Muscle layer of colon (tissue), 2 donors: Measurements from ENCODE around the gene LYPD6B.

Experiments used
- H3K27ac ChIP-seq: one replicate; pipeline ENCODE4 v1.7.0; 2013; ENCODE audit warnings: low read depth, mild to moderate bottlenecking, low read length, moderate library complexity
- H3K27me3 ChIP-seq, 2 donors: one replicate each; pipeline ENCODE4 v1.7.0; 2013; ENCODE audit warnings: low read length in 2 of 2, mild to moderate bottlenecking in 2 of 2; ENCODE audit not compliant: insufficient read depth in 2 of 2, control insufficient read depth in 1 of 2
- H3K36me3 ChIP-seq: one replicate; pipeline ENCODE4 v1.7.0; 2013; ENCODE audit warnings: mild to moderate bottlenecking, low read length; ENCODE audit not compliant: insufficient read depth
- H3K4me1 ChIP-seq: one replicate; pipeline ENCODE4 v1.7.0; 2013; ENCODE audit warnings: mild to moderate bottlenecking, low read length; ENCODE audit not compliant: insufficient read depth
- H3K4me3 ChIP-seq, 2 donors: one replicate each; pipeline ENCODE4 v1.7.0; 2013; ENCODE audit warnings: low read length in 2 of 2, low read depth in 1 of 2, mild to moderate bottlenecking in 1 of 2, moderate library complexity in 1 of 2
- H3K9ac ChIP-seq: one replicate; pipeline ENCODE4 v1.7.0; 2013; ENCODE audit warnings: low read length
- H3K9me3 ChIP-seq: one replicate; pipeline ENCODE4 v1.7.0; 2013; ENCODE audit warnings: mild to moderate bottlenecking, low read length
- donor health status: abdominal sarcoma.
- donor health status: Adenocarcinoma of cecum.

LYPD6B gene

DNA sequence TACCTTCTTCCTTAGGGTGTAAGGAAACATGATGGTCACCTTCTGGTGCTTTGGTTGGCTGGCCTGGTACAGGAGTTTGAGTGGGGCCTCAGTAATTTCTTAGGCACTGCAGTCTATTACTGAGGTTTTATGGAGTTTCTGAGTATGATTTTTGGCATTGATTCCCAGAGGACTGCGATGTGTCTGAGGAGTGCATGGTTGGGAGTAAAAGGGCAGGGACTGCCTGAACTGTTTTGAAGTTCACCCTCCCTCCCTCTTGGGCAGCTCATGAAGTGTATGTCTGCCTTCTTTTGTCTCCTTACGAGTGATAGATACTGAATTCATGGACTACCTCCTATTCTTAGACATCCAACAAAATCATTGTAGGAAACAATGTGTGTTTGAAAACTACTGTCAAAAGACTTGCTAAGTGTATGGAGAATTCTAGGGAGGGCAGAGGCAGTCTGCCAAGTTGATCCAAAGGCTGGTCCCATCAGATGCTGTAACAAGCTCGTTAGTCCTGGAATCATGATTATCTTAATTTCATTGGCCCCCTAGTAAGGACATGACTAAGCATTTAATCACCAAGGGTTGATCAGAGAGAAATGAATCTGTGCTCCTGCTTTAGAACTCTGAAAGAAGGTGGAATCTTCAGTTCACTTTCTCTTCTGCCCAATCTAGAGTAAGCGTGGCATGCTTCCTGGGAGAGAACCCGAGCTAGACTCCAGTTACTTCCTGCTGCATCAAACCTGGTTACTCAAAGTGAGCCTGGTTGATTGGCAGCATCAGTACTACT lies 26.5 kb downstream of the LYPD6B start:
- H3K4me3 ChIP-seq = no peak overlapping the region
- peaks cover 3% of the 10 kb centered on the region for H3K4me1 ChIP-seq
- H3K27ac ChIP-seq = no peak overlapping the region
- no peaks in the 10 kb centered on the region for H3K36me3 ChIP-seq
- no peak overlapping the region for H3K9ac ChIP-seq
- no peaks in the 10 kb centered on the region for H3K27me3 ChIP-seq
- no peaks in the 10 kb centered on the region for H3K9me3 ChIP-seq

DNA sequence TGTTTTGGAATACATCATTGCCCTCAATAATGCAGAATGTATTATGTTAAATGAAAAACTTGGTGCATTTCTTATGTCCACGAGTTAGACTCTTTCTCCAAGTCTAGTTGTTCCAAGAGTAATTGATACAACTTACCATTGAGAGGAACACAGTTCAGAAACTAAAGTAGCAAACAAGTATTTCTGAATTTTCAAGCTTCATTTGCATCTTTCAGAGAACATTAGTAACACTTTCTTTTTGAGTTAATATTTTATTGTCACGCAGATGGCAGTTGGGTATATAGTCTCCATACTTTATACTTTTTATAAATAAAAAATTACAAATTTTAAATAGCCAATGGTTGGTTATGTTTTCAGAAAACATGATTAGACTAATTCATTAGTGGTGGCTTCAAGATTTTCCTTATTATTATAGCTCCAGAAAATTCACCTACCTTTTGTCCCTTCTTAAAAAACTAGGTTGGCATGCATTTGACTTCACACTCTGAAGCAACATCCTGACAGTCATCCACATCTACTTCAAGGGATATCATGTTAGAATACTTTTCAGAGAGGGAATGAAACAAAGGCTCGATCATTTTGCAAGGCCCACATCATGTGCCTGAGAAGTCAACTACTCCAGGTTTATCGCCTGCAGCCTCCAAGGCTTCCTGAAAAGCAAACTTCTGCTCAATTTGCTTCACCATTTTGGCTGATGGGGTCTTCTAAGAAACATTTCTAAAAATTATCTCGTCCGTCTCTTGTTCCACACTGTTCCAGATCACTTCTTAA lies 29.9 kb downstream of the LYPD6B start:
- H3K27ac ChIP-seq = no peak overlapping the region
- no peak overlapping the region for H3K9ac ChIP-seq
- H3K4me3 ChIP-seq = no peak overlapping the region
- no peaks in the 10 kb centered on the region for H3K9me3 ChIP-seq
- peaks cover 3% of the 10 kb centered on the region for H3K4me1 ChIP-seq
- H3K27me3 ChIP-seq = no peaks in the 10 kb centered on the region
- no peaks in the 10 kb centered on the region for H3K36me3 ChIP-seq

DNA sequence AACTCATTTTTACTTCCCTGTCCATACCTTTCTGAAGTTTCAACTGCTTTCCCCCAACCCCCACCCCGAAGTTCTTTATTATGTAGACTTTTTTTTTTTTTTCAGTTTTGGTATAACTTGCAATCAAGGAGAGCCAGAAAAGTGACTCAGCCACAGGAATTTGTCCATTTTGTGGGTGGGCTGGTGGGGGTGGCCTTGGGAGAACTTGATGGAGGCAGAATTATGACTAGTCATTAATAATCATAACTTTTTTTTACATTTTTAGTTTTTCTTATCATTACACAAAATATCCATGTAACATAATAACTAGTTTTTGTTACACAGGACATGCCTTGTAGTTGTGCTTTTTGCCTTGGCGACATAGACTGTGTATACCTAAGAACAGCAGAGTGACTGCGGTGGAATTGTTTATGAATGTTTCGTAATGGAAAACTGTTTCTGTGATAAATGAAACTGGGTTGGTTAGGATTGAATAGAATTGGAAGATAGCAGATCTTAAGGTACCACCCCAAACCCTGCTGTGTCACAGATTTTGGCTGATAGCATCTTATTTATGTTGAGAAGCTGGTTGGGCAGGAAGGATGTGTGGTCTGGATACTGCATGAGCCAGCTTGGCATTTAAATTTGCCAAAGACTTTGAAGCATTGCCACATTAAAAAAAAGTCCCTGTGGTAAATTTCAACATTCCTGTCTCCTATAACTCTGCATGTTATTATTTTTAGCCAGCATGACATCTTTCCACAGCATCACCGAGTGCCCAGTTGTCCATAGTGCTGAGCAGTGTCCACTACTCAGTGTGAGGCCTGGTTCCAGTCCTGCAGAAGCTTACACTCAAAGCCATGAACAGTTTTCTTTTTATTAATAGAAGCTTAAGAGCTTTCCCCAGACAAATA lies 30.7 kb downstream of the LYPD6B start:
- Histone ChIP-seq H3K4me3 (no peak overlapping the region), H3K9ac (no peak overlapping the region), H3K27me3 (no peaks in the 10 kb centered on the region), H3K4me1 (peaks cover 3% of the 10 kb centered on the region), H3K27ac (no peak overlapping the region), H3K9me3 (no peaks in the 10 kb centered on the region), H3K36me3 (no peaks in the 10 kb centered on the region)

DNA sequence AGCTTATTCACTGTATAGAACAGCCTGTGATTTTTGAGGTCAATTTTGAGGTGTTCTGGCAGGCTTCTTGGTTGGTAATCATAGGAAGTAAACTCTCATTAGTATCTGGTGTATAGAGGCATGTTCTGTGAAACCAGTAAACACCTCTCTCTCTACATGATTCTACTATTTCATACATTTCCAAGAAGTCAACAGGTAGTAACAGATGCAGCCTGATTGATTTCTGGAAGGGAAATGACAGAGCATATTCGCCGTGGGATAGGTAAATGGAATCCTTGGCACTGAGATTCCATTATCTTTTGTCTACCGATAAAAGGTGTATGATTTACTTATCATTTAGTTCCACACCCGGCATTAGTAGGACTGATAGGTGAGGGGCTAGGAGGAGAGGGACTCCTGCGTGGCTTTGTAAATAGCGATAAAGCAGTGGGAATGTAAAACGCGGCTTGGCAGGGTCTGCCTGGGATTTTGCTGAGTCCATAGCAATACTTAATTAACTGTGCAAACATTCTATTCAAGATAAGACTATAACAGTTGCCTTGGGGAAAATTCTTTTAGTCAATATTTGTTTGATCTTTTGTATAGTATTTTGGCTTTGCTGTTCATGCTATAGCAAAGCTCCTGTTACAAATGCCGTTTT lies 32.3 kb downstream of the LYPD6B start:
- Histone ChIP-seq H3K4me3 (no peak overlapping the region), H3K27me3 (no peaks in the 10 kb centered on the region), H3K27ac (no peak overlapping the region), H3K4me1 (peaks cover 4% of the 10 kb centered on the region), H3K9ac (no peak overlapping the region), H3K9me3 (no peaks in the 10 kb centered on the region), H3K36me3 (no peaks in the 10 kb centered on the region)

DNA sequence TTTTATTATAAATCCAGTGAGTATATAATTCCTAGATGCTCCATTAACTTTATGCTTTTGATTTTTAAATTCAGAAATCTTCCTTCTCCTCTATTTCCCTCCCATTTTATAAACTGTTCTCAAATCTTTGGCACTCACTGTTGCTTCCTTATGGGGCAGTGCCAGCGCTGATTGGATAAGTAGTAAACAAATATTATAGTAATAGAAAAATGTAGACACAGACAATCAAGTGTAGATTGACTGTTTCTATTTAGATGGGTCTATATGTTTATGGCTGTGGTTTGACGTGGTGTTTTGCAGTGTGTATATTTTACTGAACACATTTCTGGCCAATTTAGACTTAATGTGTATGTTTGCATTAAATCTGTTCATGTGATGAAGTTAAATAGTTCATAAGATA lies 36.6 kb downstream of the LYPD6B start:
- H3K27me3 ChIP-seq = no peaks in the 10 kb centered on the region
- no peak overlapping the region for H3K4me3 ChIP-seq
- no peak overlapping the region for H3K27ac ChIP-seq
- H3K4me1 ChIP-seq = peaks cover 4% of the 10 kb centered on the region
- no peaks in the 10 kb centered on the region for H3K36me3 ChIP-seq
- H3K9me3 ChIP-seq = no peaks in the 10 kb centered on the region
- no peak overlapping the region for H3K9ac ChIP-seq

DNA sequence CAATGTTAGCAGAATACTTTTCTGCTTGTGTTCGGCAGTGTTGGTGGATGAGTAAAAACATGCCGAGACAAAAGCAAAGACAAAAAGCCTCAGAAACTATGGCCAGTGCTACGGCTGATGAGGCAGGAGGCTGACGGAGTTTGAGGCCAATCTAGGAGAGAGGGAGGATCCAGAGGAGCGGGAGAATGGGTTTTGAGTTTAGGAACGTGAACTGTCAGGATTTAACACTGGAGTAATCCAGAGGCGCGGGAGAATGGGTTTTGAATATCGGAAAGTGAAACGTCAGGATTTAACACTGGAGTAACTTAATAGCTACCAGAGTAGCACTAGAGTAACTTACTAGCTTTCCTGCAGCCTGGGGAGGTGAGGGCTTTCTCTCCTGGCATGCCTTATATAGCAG lies 37.4 kb downstream of the LYPD6B start:
- H3K4me3 ChIP-seq = no peak overlapping the region
- no peak overlapping the region for H3K9ac ChIP-seq
- H3K27ac ChIP-seq = no peak overlapping the region
- H3K4me1 ChIP-seq = peaks cover 4% of the 10 kb centered on the region
- no peaks in the 10 kb centered on the region for H3K27me3 ChIP-seq
- no peaks in the 10 kb centered on the region for H3K9me3 ChIP-seq
- H3K36me3 ChIP-seq = no peaks in the 10 kb centered on the region

DNA sequence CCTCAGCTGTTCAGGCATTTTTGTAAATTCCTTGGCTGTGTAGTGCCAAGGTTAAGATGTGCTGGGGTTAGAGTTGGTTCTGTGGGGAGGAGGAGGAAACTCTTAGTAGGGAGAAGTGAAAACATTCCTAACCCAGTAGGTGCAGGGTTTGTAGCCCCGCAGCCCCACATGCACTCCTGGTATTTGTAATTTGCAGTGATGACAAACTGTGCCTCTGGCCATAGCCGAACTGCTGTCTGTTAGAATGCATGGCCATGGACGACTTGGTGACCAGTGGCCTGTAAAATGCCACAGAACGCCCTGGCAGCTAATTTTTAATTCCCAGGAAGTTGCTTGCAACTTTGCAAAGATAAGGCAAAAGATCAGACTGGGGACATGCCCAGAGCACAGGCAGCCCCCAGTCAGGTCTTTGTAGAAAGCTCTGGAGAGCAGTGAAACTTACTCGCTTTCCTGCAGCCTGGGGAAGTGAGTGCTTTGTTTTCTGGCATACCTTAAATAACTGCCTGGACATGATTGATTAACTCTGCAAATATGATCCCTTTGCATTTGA lies 38.4 kb downstream of the LYPD6B start:
- Histone ChIP-seq H3K9me3 (no peaks in the 10 kb centered on the region), H3K36me3 (no peaks in the 10 kb centered on the region), H3K9ac (no peak overlapping the region), H3K4me1 (peaks cover 4% of the 10 kb centered on the region), H3K27me3 (no peaks in the 10 kb centered on the region), H3K27ac (no peak overlapping the region), H3K4me3 (no peak overlapping the region)

DNA sequence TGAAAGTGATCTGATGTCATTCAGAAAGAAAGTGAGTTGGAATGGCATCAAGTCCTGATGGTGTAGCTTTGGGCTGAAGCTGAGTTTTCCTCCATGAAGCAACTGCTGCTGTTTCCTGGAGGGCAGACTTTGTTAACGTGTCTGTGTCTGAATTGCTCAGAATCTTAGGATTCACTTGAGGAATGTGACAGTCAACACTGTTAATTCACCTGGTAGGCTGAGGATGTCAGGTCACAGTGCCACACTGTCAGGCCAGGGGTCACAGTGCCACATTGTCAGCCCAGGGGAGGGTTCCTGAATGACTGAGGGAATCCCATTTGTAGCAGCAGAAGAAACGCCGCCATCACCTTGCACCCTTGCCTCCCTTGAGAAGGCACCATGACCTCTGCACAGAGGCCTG lies 39.4 kb downstream of the LYPD6B start:
- H3K9ac ChIP-seq = no peak overlapping the region
- H3K4me3 ChIP-seq = no peak overlapping the region
- peaks cover 4% of the 10 kb centered on the region for H3K4me1 ChIP-seq
- H3K36me3 ChIP-seq = no peaks in the 10 kb centered on the region
- H3K9me3 ChIP-seq = no peaks in the 10 kb centered on the region
- no peaks in the 10 kb centered on the region for H3K27me3 ChIP-seq
- no peak overlapping the region for H3K27ac ChIP-seq

DNA sequence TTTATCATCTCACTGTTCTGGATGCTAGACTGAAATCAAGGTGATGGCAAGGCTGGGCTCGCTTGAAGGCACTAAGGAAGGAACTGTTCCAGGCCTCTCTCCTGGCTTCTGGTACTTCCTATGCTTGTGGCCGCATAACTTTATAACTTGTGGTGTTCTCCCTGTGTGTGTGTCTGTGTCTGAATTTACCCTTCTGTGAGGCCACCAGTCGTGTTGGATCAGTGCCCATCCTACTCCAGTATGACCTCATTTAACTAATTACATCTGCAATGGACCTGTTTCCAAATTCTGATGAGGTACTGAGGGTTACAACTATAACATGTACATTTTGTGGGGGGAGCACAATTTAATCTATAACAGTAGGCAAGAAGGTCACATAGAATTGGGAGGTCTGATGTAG lies 41.6 kb downstream of the LYPD6B start:
- Histone ChIP-seq H3K27me3 (no peaks in the 10 kb centered on the region), H3K36me3 (no peaks in the 10 kb centered on the region), H3K9me3 (no peaks in the 10 kb centered on the region), H3K4me3 (no peak overlapping the region), H3K9ac (no peak overlapping the region), H3K27ac (no peak overlapping the region), H3K4me1 (peaks cover 4% of the 10 kb centered on the region)

DNA sequence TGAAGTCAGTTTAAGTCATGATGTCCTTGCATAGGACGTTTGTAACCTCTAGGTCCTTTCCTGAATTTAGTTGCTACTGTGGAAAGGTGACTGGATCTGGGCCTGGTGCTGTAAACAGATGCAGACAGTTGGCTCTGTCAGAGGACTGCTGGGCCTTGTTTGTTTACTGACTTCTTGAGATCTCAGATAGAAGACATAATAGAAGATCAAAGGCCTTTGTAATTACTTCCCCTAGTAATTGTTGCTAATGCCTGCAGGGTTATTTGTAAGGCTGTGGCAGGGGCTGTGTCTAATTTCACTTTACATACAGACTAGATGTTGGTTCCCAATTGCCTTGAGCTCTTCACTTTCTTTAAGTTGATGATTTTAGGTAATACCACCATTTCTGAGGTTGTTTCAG lies 42.5 kb downstream of the LYPD6B start:
- H3K36me3 ChIP-seq = no peaks in the 10 kb centered on the region
- no peak overlapping the region for H3K27ac ChIP-seq
- no peak overlapping the region for H3K4me3 ChIP-seq
- no peaks in the 10 kb centered on the region for H3K27me3 ChIP-seq
- H3K9me3 ChIP-seq = no peaks in the 10 kb centered on the region
- no peaks in the 10 kb centered on the region for H3K4me1 ChIP-seq
- H3K9ac ChIP-seq = no peak overlapping the region

DNA sequence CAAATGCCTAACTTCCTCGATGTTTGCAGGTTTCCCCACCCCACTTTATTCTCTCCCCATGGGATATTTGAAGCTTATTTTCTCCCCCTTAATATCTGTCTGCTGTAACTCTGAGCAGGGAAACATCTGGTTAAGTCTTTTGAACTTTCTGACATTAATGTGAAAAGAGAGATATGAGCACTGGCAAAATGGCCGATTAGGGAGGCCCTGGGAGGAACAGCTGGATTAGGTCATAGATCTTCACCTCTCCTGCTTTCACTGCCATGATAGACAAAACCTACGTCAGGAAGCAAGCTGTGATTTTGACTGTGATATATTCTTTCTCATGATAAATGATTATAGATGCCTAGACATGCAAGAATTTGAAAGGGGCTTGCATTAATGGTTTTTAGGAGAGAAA lies 43.6 kb downstream of the LYPD6B start:
- no peaks in the 10 kb centered on the region for H3K27me3 ChIP-seq

More for the DNA sequence above, 43.6 kb downstream of the LYPD6B start:
- Histone ChIP-seq H3K4me1 (no peaks in the 10 kb centered on the region), H3K9ac (no peak overlapping the region), H3K4me3 (no peak overlapping the region), H3K36me3 (no peaks in the 10 kb centered on the region), H3K9me3 (no peaks in the 10 kb centered on the region), H3K27ac (no peak overlapping the region)
